ENCODE data around the gene SALL2. TPM values are rescaled to one million over a fixed set of nuclear protein-coding genes. Genes with fewer than 3 reads are reported as not detected.

SALL2 gene
- total RNA-seq, 1 experiment from 2014 or later: 239 TPM

- H3K9me3 Mint-ChIP-seq: peaks cover 8% of the 10 kb centered on the region
- H3K36me3 Mint-ChIP-seq: no peaks in the 10 kb centered on the region
- H3K27me3 Mint-ChIP-seq (ENCODE audit: low read depth): no peaks in the 10 kb centered on the region
- POLR2A ChIA-PET: interaction anchor here (0.6 kb wide), 1 partner anchor 96 kb away, joined by 3 read pairs; no protein-coding TSS in a partner anchor
- TF ChIP-seq TCF7 (CRISPR knock-in tag; IDR thresholded peaks at IDR 0.05; ENCODE audit: low read depth) (no peak), MXD4 (CRISPR knock-in tag; IDR thresholded peaks at IDR 0.05; ENCODE audit: borderline replicate concordance) (no peak), MYBL2 (CRISPR knock-in tag; IDR thresholded peaks at IDR 0.05) (no peak), TP53 (CRISPR knock-in tag; IDR thresholded peaks at IDR 0.05) (no peak), CBFB (CRISPR knock-in tag; IDR thresholded peaks at IDR 0.05; ENCODE audit: low read depth) (no peak), GTF2I (CRISPR knock-in tag; conservative IDR thresholded peaks at IDR 0.05) (peak; percentile 66; the same call in 1 of the 2 replicates)
- no peak overlapping the region for H3K4me3 Mint-ChIP-seq
- DNase-seq (ENCODE audit: low spot score) (no peak), ATAC-seq (no peak)
- no peaks in the 10 kb centered on the region for H3K4me1 Mint-ChIP-seq
- CTCF ChIA-PET: interaction anchor here (0.6 to 0.7 kb wide), 2 partner anchors 36 to 99 kb away, joined by 3 to 4 read pairs; no protein-coding TSS in a partner anchor
- no peak overlapping the region for H3K27ac Mint-ChIP-seq
Observed at GRCh38 chr14:21572604-21573003, 46.5 kb upstream of the SALL2 start.

- ChIA-PET CTCF (interaction anchor here (0.6 to 4.4 kb wide), 7 partner anchors 33 to 103 kb away, joined by 3 to 47 read pairs (median 5); partner anchors contain the start of genes METTL3, RAB2B, SALL2 and TOX4), POLR2A (interaction anchor here (1.2 to 4.4 kb wide), 3 partner anchors 32 to 60 kb away, joined by 4 to 56 read pairs (median 10); partner anchors contain the start of genes METTL3 and SALL2)
- Mint-ChIP-seq H3K4me1 (peaks cover 35% of the 10 kb centered on the region), H3K9me3 (no peaks in the 10 kb centered on the region), H3K36me3 (no peaks in the 10 kb centered on the region), H3K27ac (peak overlapping the region; percentile 92), H3K4me3 (no peak overlapping the region), H3K27me3 (ENCODE audit: low read depth) (no peaks in the 10 kb centered on the region)
- no peak for TF ChIP-seq ETV6 (CRISPR knock-in tag; IDR thresholded peaks at IDR 0.05)
- no peak for TF ChIP-seq PREB (CRISPR knock-in tag; IDR thresholded peaks at IDR 0.05; ENCODE audit: borderline replicate concordance)
- TF ChIP-seq ZNF396 (CRISPR knock-in tag; IDR thresholded peaks at IDR 0.05; ENCODE audit: borderline replicate concordance): no peak
- no peak for TF ChIP-seq SP1 (CRISPR knock-in tag; conservative IDR thresholded peaks at IDR 0.05)
- no peak for TF ChIP-seq GRHL2 (CRISPR knock-in tag; IDR thresholded peaks at IDR 0.05; ENCODE audit: insufficient replicate concordance, severe bottlenecking)
- TF ChIP-seq ZNF425 (CRISPR knock-in tag; conservative IDR thresholded peaks at IDR 0.05): no peak
- no peak for TF ChIP-seq NR1H2 (CRISPR knock-in tag; IDR thresholded peaks at IDR 0.05)
- no peak for TF ChIP-seq TP53 (CRISPR knock-in tag; IDR thresholded peaks at IDR 0.05)
- TF ChIP-seq SMAD4 (CRISPR knock-in tag; IDR thresholded peaks at IDR 0.05): no peak
- ATAC-seq (no peak), DNase-seq (ENCODE audit: low spot score) (no peak)
Observed at GRCh38 chr14:21558703-21559170, 32.6 kb upstream of the SALL2 start.

GRCh38 chr14:21557084-21557901, 31.1 kb upstream of the SALL2 start:
- POLR2A ChIA-PET: interaction anchor here (0.6 to 4.4 kb wide), 7 partner anchors 16 to 58 kb away, joined by 3 to 56 read pairs (median 5); partner anchors contain the start of genes METTL3 and SALL2
- TF ChIP-seq ZNF138 (CRISPR knock-in tag; conservative IDR thresholded peaks at IDR 0.05) (no peak), RELA (CRISPR knock-in tag; IDR thresholded peaks at IDR 0.05; ENCODE audit: borderline replicate concordance) (no peak), SP1 (CRISPR knock-in tag; conservative IDR thresholded peaks at IDR 0.05) (0 out of 2 replicates have a peak, but pooled peaks have one; percentile 38), CTCF (IDR thresholded peaks at IDR 0.05) (peak; percentile 74), AFF4 (CRISPR knock-in tag; IDR thresholded peaks at IDR 0.05; ENCODE audit: borderline replicate concordance) (0 out of 2 replicates have a peak, but pooled peaks have one; percentile 29), FOXK1 (CRISPR knock-in tag; IDR thresholded peaks at IDR 0.05) (peak; percentile 46; the same call in 1 of the 2 replicates)

More at GRCh38 chr14:21557084-21557901, 31.1 kb upstream of the SALL2 start:
- CTCF ChIA-PET: interaction anchor here (0.6 to 4.4 kb wide), 15 partner anchors 10 to 1637 kb away, joined by 3 to 60 read pairs (median 5); partner anchors contain the start of genes CHD8, METTL3, RAB2B and SALL2
- H3K36me3 Mint-ChIP-seq: no peaks in the 10 kb centered on the region
- peak; percentile 89 for ATAC-seq
- peak overlapping the region; percentile 51 for H3K4me3 Mint-ChIP-seq
- H3K9me3 Mint-ChIP-seq: no peaks in the 10 kb centered on the region
- H3K27ac Mint-ChIP-seq: peak overlapping the region; percentile 99
- peaks cover 47% of the 10 kb centered on the region for H3K4me1 Mint-ChIP-seq
- DNase-seq (ENCODE audit: low spot score): peak; percentile 86
- no peaks in the 10 kb centered on the region for H3K27me3 Mint-ChIP-seq (ENCODE audit: low read depth)
